PFSK-1 (cell line): ENCODE measurements around the gene ANO6.

ENCODE experiments used
- FOXP2 ChIP-seq: optimal IDR thresholded peaks from 2 replicates; pipeline ENCODE3; 2011; ENCODE audit warnings: borderline replicate concordance, control low read depth, inconsistent platforms; ENCODE audit not compliant: insufficient read depth; ENCODE audit errors: extremely low read length, extremely low read depth
- POLR2AphosphoS5 ChIP-seq: IDR thresholded peaks from 2 replicates; pipeline ENCODE4 v1.6.1; 2012; ENCODE audit warnings: low read depth, mild to moderate bottlenecking, control low read depth, low read length, moderate library complexity
- SIN3A ChIP-seq: IDR thresholded peaks from 2 replicates; pipeline ENCODE4 v1.6.1; 2012; ENCODE audit warnings: mild to moderate bottlenecking, low read length, moderate library complexity, borderline replicate concordance; ENCODE audit not compliant: insufficient read depth
- TAF1 ChIP-seq: IDR thresholded peaks from 2 replicates; pipeline ENCODE4 v1.6.1; 2012; ENCODE audit warnings: low read length, control low read depth, borderline replicate concordance; ENCODE audit not compliant: insufficient read depth
- TF ChIP-seq, protein P1 (sequence below), 2 experiments: IDR thresholded peaks; 2 replicates each; pipeline versions ENCODE4 v1.6.1 to v1.8.0; 2011 to 2012; ENCODE audit warnings: low read depth in 2 of 2, low read length in 2 of 2, control low read depth in 1 of 2, inconsistent platforms in 1 of 2, mild to moderate bottlenecking in 1 of 2, moderate library complexity in 1 of 2; ENCODE audit not compliant: insufficient read depth in 1 of 2

The ANO6 gene

GRCh38 chr12:45339035-45339434, 123.1 kb downstream of the ANO6 start:
- TF ChIP-seq SIN3A, result no peak
- TF ChIP-seq POLR2AphosphoS5, result no peak
- no peak for TF ChIP-seq TAF1
- TF ChIP-seq FOXP2, result no peak
- TF ChIP-seq, protein P1, sequence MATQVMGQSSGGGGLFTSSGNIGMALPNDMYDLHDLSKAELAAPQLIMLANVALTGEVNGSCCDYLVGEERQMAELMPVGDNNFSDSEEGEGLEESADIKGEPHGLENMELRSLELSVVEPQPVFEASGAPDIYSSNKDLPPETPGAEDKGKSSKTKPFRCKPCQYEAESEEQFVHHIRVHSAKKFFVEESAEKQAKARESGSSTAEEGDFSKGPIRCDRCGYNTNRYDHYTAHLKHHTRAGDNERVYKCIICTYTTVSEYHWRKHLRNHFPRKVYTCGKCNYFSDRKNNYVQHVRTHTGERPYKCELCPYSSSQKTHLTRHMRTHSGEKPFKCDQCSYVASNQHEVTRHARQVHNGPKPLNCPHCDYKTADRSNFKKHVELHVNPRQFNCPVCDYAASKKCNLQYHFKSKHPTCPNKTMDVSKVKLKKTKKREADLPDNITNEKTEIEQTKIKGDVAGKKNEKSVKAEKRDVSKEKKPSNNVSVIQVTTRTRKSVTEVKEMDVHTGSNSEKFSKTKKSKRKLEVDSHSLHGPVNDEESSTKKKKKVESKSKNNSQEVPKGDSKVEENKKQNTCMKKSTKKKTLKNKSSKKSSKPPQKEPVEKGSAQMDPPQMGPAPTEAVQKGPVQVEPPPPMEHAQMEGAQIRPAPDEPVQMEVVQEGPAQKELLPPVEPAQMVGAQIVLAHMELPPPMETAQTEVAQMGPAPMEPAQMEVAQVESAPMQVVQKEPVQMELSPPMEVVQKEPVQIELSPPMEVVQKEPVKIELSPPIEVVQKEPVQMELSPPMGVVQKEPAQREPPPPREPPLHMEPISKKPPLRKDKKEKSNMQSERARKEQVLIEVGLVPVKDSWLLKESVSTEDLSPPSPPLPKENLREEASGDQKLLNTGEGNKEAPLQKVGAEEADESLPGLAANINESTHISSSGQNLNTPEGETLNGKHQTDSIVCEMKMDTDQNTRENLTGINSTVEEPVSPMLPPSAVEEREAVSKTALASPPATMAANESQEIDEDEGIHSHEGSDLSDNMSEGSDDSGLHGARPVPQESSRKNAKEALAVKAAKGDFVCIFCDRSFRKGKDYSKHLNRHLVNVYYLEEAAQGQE (IDR thresholded peaks at IDR 0.05; ENCODE audit: insufficient read depth in 1 of 2, low read depth in 2 of 2, low read length in 2 of 2), result no peak

DNA sequence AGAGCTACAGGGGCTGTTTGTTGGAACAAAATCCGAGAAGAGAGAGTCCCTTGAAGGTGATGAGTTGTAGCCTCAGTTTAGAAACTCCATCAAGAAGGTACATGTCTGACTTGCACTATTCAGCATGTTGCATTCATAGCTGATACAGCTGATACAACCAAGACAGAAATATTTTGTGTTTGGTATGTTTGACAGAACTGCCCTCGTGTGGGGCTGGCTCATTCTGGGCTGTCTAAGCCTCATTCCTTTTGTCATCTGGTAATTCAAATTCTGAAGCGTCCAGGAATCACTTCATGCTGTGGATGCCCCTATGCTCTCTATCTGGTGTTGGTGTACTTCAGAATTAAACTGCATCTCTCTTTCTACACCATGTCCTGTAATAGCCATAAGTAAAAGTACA, 126.3 kb downstream of the ANO6 start:
- TF ChIP-seq POLR2AphosphoS5, result no peak
- no peak for TF ChIP-seq TAF1
- no peak for TF ChIP-seq SIN3A
- TF ChIP-seq FOXP2, result no peak
- TF ChIP-seq, protein P1 (IDR thresholded peaks at IDR 0.05; ENCODE audit: insufficient read depth in 1 of 2, low read depth in 2 of 2, low read length in 2 of 2), result no peak

DNA sequence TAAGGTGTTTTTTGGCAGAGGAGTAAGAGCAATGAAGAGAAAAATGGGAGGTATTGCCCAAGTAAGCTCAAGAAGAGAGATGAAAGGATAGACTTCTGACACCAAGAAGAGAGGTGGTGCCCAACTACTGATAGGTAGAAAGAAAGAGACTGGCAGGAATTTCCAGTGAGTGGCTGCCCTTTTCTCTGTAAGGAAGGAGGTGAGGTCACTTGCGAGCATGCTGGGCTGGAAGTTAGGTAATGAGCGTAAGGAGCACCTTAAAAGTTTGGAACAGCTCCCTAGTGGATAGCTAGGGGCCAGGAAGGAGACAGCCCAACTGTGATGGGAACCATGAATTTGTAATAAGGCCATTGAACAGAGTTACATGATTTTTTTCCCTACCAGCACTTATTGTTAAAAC, 127.0 kb downstream of the ANO6 start:
- TF ChIP-seq FOXP2 (no peak), POLR2AphosphoS5 (no peak), SIN3A (no peak), TAF1 (no peak)
- TF ChIP-seq, protein P1 (IDR thresholded peaks at IDR 0.05; ENCODE audit: insufficient read depth in 1 of 2, low read depth in 2 of 2, low read length in 2 of 2), result no peak

DNA sequence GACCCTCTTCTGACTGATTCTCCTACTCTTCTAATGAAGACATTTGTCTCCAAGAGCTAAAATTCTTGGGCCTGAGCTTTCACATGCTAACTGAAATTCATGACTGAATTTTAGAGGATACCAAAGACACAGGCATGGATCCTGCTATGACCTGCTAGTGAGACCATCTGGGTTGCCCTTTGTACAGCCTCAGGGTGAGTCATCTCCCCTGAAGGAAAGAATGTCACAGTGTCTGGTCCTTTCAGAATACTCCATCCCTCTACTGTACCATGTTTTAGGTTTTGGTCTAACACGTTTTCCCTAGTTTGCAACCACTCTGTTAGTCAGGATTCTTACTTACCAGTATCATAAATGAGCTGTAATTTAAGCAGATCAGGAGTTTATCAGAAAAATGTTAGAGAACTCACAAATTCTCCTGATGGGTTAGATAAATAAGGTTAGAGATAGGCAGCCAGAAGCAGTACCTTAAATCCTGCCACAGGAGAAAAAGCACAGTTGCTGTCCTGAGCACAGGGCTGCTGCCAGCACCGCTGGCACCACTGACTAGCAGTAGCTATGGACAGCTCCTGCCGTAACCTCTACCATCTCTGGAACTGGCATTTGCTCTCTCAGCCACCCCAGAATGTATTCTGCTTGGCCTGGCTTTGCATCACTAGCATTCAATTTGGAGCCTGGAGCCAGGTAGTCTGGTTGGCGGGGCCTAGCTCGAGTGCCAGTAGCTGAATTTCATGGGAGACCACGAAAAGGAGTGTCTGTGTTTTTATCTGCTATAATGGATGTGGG, 127.6 kb downstream of the ANO6 start:
- TF ChIP-seq POLR2AphosphoS5 (no peak), SIN3A (no peak), FOXP2 (no peak), TAF1 (no peak)
- TF ChIP-seq, protein P1 (IDR thresholded peaks at IDR 0.05; ENCODE audit: insufficient read depth in 1 of 2, low read depth in 2 of 2, low read length in 2 of 2), result no peak

DNA sequence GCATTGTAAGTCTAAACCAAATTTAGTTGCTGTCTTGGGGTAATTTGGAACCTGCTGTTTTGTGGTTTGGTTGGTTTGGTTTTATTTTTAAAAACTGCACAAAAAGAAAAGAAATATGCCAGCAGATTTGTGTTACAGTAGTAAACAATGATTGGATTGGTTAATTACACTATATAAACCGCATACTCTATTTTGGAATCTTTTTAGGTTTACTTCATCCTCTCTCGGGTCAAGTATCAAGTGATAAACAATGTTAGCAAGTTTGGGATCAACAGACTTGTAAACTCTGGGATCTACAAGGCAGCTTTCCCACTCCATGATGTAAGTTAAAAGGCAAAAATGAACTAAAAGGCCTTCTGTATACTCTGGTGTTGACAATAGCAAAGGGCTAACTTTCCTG, 132.4 kb downstream of the ANO6 start:
- no peak for TF ChIP-seq TAF1
- no peak for TF ChIP-seq SIN3A
- no peak for TF ChIP-seq POLR2AphosphoS5
- no peak for TF ChIP-seq FOXP2
- TF ChIP-seq, protein P1 (IDR thresholded peaks at IDR 0.05; ENCODE audit: insufficient read depth in 1 of 2, low read depth in 2 of 2, low read length in 2 of 2), result no peak
